Fibroblast of pulmonary artery (primary cell): Measurements from ENCODE around the gene FAM171A1.
A peak's percentile ranks its signal among the peaks of the same experiment; 100 is the strongest.

Experiments used
- DNase-seq: peaks from one replicate; pipeline ENCODE4 v3.0.0-alpha.2; 2010; ENCODE audit warnings: low read depth
- H3K4me3 ChIP-seq: replicated peaks from 2 replicates; pipeline ENCODE4 v1.5.1; 2011; ENCODE audit warnings: low read depth, mild to moderate bottlenecking, control low read depth, low read length, moderate library complexity
- TF ChIP-seq, protein P1 (sequence below): IDR thresholded peaks from 2 replicates; pipeline ENCODE4 v1.5.1; 2011; ENCODE audit warnings: mild to moderate bottlenecking, control low read depth, low read length, inconsistent platforms; ENCODE audit errors: missing control alignments

The FAM171A1 gene

DNA sequence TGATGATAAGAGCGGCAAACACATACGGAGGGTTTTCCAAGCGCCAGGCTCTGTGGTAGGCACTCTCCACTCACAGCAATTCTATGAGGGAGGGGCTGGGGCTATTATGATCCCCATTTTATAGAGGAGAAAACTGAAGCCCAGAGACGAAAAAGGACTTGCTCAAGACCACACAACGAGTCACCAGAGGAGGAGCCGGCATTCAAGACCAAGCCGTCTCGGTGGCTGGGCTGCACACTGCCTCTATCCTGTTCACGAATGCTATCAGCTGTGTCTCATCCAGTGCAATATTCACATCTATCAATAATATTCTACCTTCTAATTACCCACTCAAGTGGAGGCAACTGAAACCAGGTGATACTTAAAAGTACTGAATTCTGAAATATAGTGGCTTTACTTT, 134.7 kb downstream of the FAM171A1 start:
- TF ChIP-seq, protein P1, sequence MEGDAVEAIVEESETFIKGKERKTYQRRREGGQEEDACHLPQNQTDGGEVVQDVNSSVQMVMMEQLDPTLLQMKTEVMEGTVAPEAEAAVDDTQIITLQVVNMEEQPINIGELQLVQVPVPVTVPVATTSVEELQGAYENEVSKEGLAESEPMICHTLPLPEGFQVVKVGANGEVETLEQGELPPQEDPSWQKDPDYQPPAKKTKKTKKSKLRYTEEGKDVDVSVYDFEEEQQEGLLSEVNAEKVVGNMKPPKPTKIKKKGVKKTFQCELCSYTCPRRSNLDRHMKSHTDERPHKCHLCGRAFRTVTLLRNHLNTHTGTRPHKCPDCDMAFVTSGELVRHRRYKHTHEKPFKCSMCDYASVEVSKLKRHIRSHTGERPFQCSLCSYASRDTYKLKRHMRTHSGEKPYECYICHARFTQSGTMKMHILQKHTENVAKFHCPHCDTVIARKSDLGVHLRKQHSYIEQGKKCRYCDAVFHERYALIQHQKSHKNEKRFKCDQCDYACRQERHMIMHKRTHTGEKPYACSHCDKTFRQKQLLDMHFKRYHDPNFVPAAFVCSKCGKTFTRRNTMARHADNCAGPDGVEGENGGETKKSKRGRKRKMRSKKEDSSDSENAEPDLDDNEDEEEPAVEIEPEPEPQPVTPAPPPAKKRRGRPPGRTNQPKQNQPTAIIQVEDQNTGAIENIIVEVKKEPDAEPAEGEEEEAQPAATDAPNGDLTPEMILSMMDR: no peak
- peak; percentile 38 for DNase-seq
- H3K4me3 ChIP-seq: no peak overlapping the region

DNA sequence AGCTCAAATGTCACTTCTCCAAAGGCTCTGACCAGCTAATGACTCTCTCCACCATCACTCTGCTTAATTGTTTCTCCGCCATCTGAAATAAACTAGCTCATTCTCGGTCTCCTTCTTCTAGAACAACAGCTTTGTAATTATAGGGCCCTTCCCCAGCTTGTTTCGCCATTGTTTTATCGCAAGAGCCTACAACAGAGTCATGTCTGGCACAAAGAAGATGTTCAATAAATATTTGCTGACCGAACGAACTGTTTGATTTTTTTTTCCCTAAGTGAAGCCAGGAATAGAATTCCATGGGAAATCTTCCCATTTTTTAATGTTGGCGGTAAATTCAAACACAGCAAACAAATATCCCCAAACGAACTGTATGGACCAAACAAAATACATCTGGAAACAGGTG, 138.8 kb downstream of the FAM171A1 start:
- TF ChIP-seq, protein P1: no peak
- no peak overlapping the region for H3K4me3 ChIP-seq
- no peak for DNase-seq

DNA sequence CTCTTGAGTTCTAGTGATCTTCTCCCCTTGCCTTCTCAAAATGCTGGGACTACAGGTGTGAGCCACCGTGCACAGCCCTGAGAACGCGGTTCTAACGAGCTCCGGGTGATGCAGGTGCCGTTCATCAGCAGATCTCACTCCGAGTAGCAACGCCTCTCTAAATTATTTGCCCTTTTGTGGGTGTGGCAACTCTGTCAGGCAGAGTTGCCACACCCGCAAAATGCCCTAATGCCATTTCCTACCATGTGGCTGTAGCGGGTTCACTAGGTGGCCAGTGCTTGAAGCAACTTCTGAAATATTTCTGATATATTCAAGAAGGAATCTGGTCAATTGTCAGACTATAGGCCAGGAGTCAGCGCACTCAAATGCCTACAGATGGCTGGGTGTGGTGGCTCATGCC, 139.7 kb downstream of the FAM171A1 start:
- no peak for DNase-seq
- no peak overlapping the region for H3K4me3 ChIP-seq
- TF ChIP-seq, protein P1: no peak

DNA sequence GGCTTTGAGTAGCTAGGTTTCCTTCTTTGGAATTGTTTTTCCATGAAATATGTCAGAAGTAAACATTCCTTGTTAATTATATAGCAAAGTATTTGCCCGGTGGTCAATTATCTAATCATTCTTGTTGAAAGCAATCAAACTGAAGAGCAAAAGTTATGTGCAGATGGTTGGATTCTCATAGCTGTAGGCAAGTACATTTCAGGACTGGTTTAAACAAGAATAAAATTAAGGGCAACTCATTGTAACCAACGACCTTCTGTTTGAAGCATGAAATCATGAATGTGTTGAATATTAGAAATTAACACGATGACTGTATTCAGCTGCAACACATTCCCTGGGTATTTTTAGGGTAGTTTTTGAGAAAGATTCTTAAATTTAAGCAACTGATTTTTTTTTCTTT, 140.8 kb downstream of the FAM171A1 start:
- TF ChIP-seq, protein P1: no peak
- DNase-seq: no peak
- no peak overlapping the region for H3K4me3 ChIP-seq

- TF ChIP-seq, protein P1: no peak
- no peak overlapping the region for H3K4me3 ChIP-seq
Observed at GRCh38 chr10:15229268-15229667, 141.8 kb downstream of the FAM171A1 start.

DNA sequence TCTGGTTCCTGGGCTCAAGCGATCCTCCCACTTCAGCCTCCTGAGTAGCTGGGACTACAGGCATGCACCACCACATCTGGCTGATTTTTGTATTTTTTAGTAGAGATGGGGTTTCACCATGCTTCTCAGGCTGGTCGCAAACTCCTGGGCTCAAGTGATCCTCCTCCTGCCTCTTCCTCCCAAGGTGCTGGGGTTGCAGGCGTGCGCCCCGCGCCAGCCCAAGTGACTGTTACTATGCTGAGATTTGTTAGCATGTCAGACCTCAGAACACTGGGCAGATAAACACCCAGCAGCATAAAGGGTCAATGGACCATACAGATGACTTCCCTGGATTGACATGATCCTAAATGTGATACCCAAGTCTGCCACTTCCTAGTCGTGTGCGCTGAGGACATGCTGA, 142.7 kb downstream of the FAM171A1 start:
- TF ChIP-seq, protein P1: no peak
- no peak overlapping the region for H3K4me3 ChIP-seq
- no peak for DNase-seq

More at GRCh38 chr10:15229268-15229667, 141.8 kb downstream of the FAM171A1 start:
- no peak for DNase-seq

- peak; percentile 46 for DNase-seq
- H3K4me3 ChIP-seq: no peak overlapping the region
- TF ChIP-seq, protein P1: no peak
Observed at GRCh38 chr10:15227611-15228372, 143.3 kb downstream of the FAM171A1 start.
